GM23338 (cell line): ENCODE data around the gene MARCHF2. TPM values are rescaled to one million over a fixed set of nuclear protein-coding genes. Genes with fewer than 3 reads are reported as not detected.

Experiments used
- ATAC-seq: fragments of 200-7000 bp; cut with Tn5 transposase; 3 replicates; pipeline ENCODE4 v1.9.1; 2020
- DNase-seq: peaks from one replicate; pipeline ENCODE4 v3.0.0-alpha.2; 2015; ENCODE audit warnings: low spot score
- H2AFZ ChIP-seq: fragments of 200-600 bp; sonication (generic); 2 replicates; pipeline ENCODE4 v1.8.0; 2016; ENCODE audit warnings: antibody characterized with exemption, mild to moderate bottlenecking, moderate library complexity
- H3F3A ChIP-seq: fragments of 200-600 bp; sonication (generic); replicated peaks from 2 replicates; pipeline ENCODE4 v1.8.0; 2017; ENCODE audit warnings: antibody characterized with exemption, mixed run types, low read depth
- H3K27ac ChIP-seq: fragments of 200-600 bp; sonication (generic); 2 replicates; pipeline ENCODE4 v1.6.1; 2016; ENCODE audit warnings: low read depth
- H3K27me3 ChIP-seq: fragments of 200-600 bp; sonication (generic); 2 replicates; pipeline ENCODE4 v1.8.0; 2016; ENCODE audit warnings: mild to moderate bottlenecking, mixed run types, moderate library complexity; ENCODE audit not compliant: insufficient read depth
- H3K36me3 ChIP-seq: fragments of 200-600 bp; sonication (generic); 2 replicates; pipeline ENCODE4 v1.8.0; 2016; ENCODE audit warnings: mild to moderate bottlenecking; ENCODE audit not compliant: insufficient read depth
- H3K4me1 ChIP-seq: fragments of 200-600 bp; sonication (generic); 2 replicates; pipeline ENCODE4 v1.8.0; 2016; ENCODE audit warnings: mild to moderate bottlenecking, moderate library complexity; ENCODE audit not compliant: insufficient read depth
- H3K4me2 ChIP-seq: fragments of 200-600 bp; sonication (generic); 2 replicates; pipeline ENCODE4 v1.7.1; 2017; ENCODE audit warnings: mixed run types
- H3K4me3 ChIP-seq: fragments of 200-600 bp; sonication (generic); 2 replicates; pipeline ENCODE4 v1.6.1; 2016; ENCODE audit warnings: mixed run types
- H3K79me2 ChIP-seq: fragments of 200-600 bp; sonication (generic); replicated peaks from 2 replicates; pipeline ENCODE4 v1.8.0; 2017; ENCODE audit warnings: mild to moderate bottlenecking; ENCODE audit not compliant: insufficient read depth
- H3K9me2 ChIP-seq: fragments of 200-600 bp; sonication (generic); 2 replicates; pipeline ENCODE4 v1.8.0; 2017; ENCODE audit not compliant: insufficient read depth
- H4K20me1 ChIP-seq: fragments of 200-600 bp; sonication (generic); replicated peaks from 2 replicates; pipeline ENCODE4 v1.8.0; 2017; ENCODE audit warnings: mild to moderate bottlenecking; ENCODE audit not compliant: insufficient read depth
- H3K27ac Mint-ChIP-seq: 2 replicates; pipeline ENCODE4 v1.8.0; 2020; ENCODE audit warnings: inconsistent platforms, mild to moderate bottlenecking, moderate library complexity, mixed read lengths
- H3K27me3 Mint-ChIP-seq: 3 replicates; pipeline ENCODE4 v1.8.0; 2022; ENCODE audit warnings: low read depth, mild to moderate bottlenecking, moderate library complexity, mixed read lengths, inconsistent platforms; ENCODE audit not compliant: insufficient read depth, poor library complexity
- H3K36me3 Mint-ChIP-seq: 3 replicates; pipeline ENCODE4 v1.8.0; 2021; ENCODE audit warnings: low read depth, mild to moderate bottlenecking, inconsistent platforms, moderate library complexity, mixed read lengths
- H3K4me1 Mint-ChIP-seq: 3 replicates; pipeline ENCODE4 v1.8.0; 2020; ENCODE audit warnings: mild to moderate bottlenecking, inconsistent platforms, mixed read lengths
- H3K4me3 Mint-ChIP-seq: 3 replicates; pipeline ENCODE4 v1.8.0; 2021; ENCODE audit warnings: moderate library complexity, mild to moderate bottlenecking, inconsistent platforms, mixed read lengths
- H3K9me3 Mint-ChIP-seq: 3 replicates; pipeline ENCODE4 v1.8.0; 2020; ENCODE audit warnings: moderate library complexity, mild to moderate bottlenecking, inconsistent platforms, mixed read lengths
- CREB1 ChIP-seq: fragments of 250-450 bp; sonication (Bioruptor Pico); IDR thresholded peaks from 2 replicates; pipeline ENCODE4 v1.5.0; 2020; ENCODE audit warnings: low read depth, mild to moderate bottlenecking, moderate library complexity
- ETS1 ChIP-seq: IDR thresholded peaks from 2 replicates; pipeline ENCODE4 v1.6.1; 2016; ENCODE audit warnings: antibody characterized with exemption
- EZH2 ChIP-seq: fragments of 200-600 bp; sonication (generic); IDR thresholded peaks from one replicate; pipeline ENCODE4 v1.8.0; 2017; ENCODE audit warnings: antibody characterized with exemption, mild to moderate bottlenecking, low read depth; ENCODE audit not compliant: unreplicated experiment
- EZH2phosphoT487 ChIP-seq: fragments of 200-600 bp; sonication (generic); IDR thresholded peaks from one replicate; pipeline ENCODE4 v1.8.1; 2018; ENCODE audit warnings: antibody characterized with exemption; ENCODE audit not compliant: unreplicated experiment
- NANOG ChIP-seq: IDR thresholded peaks from 2 replicates; pipeline ENCODE4 v1.6.1; 2016; ENCODE audit warnings: antibody characterized with exemption, borderline replicate concordance
- POLR2AphosphoS5 ChIP-seq: IDR thresholded peaks from 2 replicates; pipeline ENCODE4 v1.6.1; 2016; ENCODE audit warnings: antibody characterized with exemption, low read depth
- STAT1 ChIP-seq: IDR thresholded peaks from one replicate; pipeline ENCODE4 v1.6.1; 2016; ENCODE audit warnings: antibody characterized with exemption; ENCODE audit not compliant: unreplicated experiment
- ZNF462 ChIP-seq: fragments of 250-450 bp; sonication (Bioruptor Pico); IDR thresholded peaks from 2 replicates; pipeline ENCODE4 v1.5.0; 2020; ENCODE audit warnings: mild to moderate bottlenecking, moderate library complexity
- polyA plus RNA-seq: library from polyadenylated mRNA; unstranded; fragments of >200 nt; fragmentation: Nextera tagmentation; extraction: Ambion mirVana; gene quantifications from 2 replicates; pipeline ENCODE4 v1.2.1, GENCODE V29; 2016
- total RNA-seq: library from RNA; depleted of rRNA; stranded (reverse); fragments of >200 nt; shearing (Covaris generic); gene quantifications from 2 replicates; pipeline ENCODE4 v1.2.3, GENCODE V29; 2014

The MARCHF2 gene
- total and polyA plus RNA-seq, 2 experiments from 2014 or later = 18.9 to 50.1 TPM

- no peak for TF ChIP-seq ZNF462 (CRISPR knock-in tag)
Measured at GRCh38 chr19:8363803-8364771, 49.0 kb upstream of the MARCHF2 start, which contains the start of gene ANGPTL4 (continued).

GRCh38 chr19:8366121-8366581 is 47.0 kb upstream of the MARCHF2 start:
- TF ChIP-seq STAT1 (no peak), POLR2AphosphoS5 (no peak), CREB1 (CRISPR knock-in tag) (no peak), EZH2 (no peak), NANOG (no peak), EZH2phosphoT487 (no peak), ETS1 (no peak)
- Histone ChIP-seq H3K36me3 (no peaks in the 10 kb centered on the region), H3K27me3 (peaks cover 53% of the 10 kb centered on the region), H2AFZ (no peak overlapping the region), H3K4me2 (no peak overlapping the region), H3K9me2 (no peaks in the 10 kb centered on the region), H3F3A (peaks cover 9% of the 10 kb centered on the region; the same call in 1 of the 2 replicates), H3K27ac (no peak overlapping the region), H4K20me1 (no peaks in the 10 kb centered on the region), H3K4me3 (no peak overlapping the region), H3K4me1 (peaks cover 6% of the 10 kb centered on the region; the same call in 1 of the 2 replicates), H3K79me2 (no peaks in the 10 kb centered on the region)
- Mint-ChIP-seq H3K27ac (no peak overlapping the region), H3K9me3 (no peaks in the 10 kb centered on the region; the same call in 2 of the 3 replicates), H3K36me3 (no peaks in the 10 kb centered on the region), H3K27me3 (peaks cover 53% of the 10 kb centered on the region), H3K4me3 (no peak overlapping the region), H3K4me1 (peaks cover 22% of the 10 kb centered on the region)
- no peak for DNase-seq
- no peak for ATAC-seq
